Nephron (organoid): ENCODE data around the gene RUFY3.
"Not testable (repeated sequence)": the region's sequence is repeated elsewhere in the genome, so short reads cannot be mapped to it uniquely, and the experiment has no call there.

Experiments
- H3K27ac Mint-ChIP-seq, 3 experiments: 2 replicates each; pipeline ENCODE4 v1.8.0; 2020; ENCODE audit warnings: mixed read lengths in 3 of 3, mild to moderate bottlenecking in 2 of 3, moderate library complexity in 1 of 3
- H3K27me3 Mint-ChIP-seq: 2 replicates; pipeline ENCODE4 v1.8.0; 2021; ENCODE audit warnings: low read depth, mild to moderate bottlenecking, moderate library complexity, mixed read lengths
- H3K36me3 Mint-ChIP-seq: 2 replicates; pipeline ENCODE4 v1.8.0; 2020; ENCODE audit warnings: low read depth, mixed read lengths
- H3K4me1 Mint-ChIP-seq: 2 replicates; pipeline ENCODE4 v1.8.0; 2020; ENCODE audit warnings: mixed read lengths
- H3K4me3 Mint-ChIP-seq, 3 experiments: 2 replicates each; pipeline ENCODE4 v1.8.0; 2020; ENCODE audit warnings: mild to moderate bottlenecking in 3 of 3, mixed read lengths in 3 of 3, moderate library complexity in 2 of 3
- H3K9me3 Mint-ChIP-seq: 2 replicates; pipeline ENCODE4 v1.8.0; 2020; ENCODE audit warnings: mixed read lengths
- CTCF ChIP-seq, 3 experiments: fragments of 200-600 bp; sonication (generic); IDR thresholded peaks; one replicate each; pipeline ENCODE4 v1.5.0; 2021; ENCODE audit warnings: antibody characterized with exemption in 3 of 3; ENCODE audit not compliant: unreplicated experiment in 3 of 3

Gene RUFY3

GRCh38 chr4:70839589-70840093, 117.9 kb downstream of the RUFY3 start, which contains the start of gene GRSF1:
Gene GRSF1, minus strand, starts transcription at chr4:70839890. Its CDS starts 63 bp downstream, at chr4:70839827.
- Mint-ChIP-seq H3K4me1 (peaks cover 12% of the 10 kb centered on the region), H3K9me3 (no peaks in the 10 kb centered on the region), H3K36me3 (peaks cover 17% of the 10 kb centered on the region), H3K27me3 (peaks cover 3% of the 10 kb centered on the region), H3K27ac (peak within 1 kb of the TSS; percentile 90 to 99 (median 99)), H3K4me3 (peak within 1 kb of the TSS; percentile 96 to 99 (median 97))
- no peak for TF ChIP-seq CTCF (IDR thresholded peaks at IDR 0.05; ENCODE audit: unreplicated experiment in 3 of 3)

GRCh38 chr4:70840137-70840536, 118.4 kb downstream of the RUFY3 start:
- H3K27me3 Mint-ChIP-seq, H3K27ac Mint-ChIP-seq, H3K9me3 Mint-ChIP-seq: not testable (repeated sequence)
- Mint-ChIP-seq H3K4me1 (peaks cover 12% of the 10 kb centered on the region), H3K36me3 (peaks cover 12% of the 10 kb centered on the region), H3K4me3 (peak overlapping the region; percentile 75 to 84 (median 82))

GRCh38 chr4:70840631-70841030, 118.9 kb downstream of the RUFY3 start:
- Mint-ChIP-seq H3K4me1 (peaks cover 12% of the 10 kb centered on the region), H3K4me3 (peak overlapping the region in 2 of 3 experiments; percentile 62 to 82), H3K36me3 (peaks cover 10% of the 10 kb centered on the region)
- H3K9me3 Mint-ChIP-seq, H3K27me3 Mint-ChIP-seq, H3K27ac Mint-ChIP-seq: not testable (repeated sequence)

- Mint-ChIP-seq H3K36me3 (peaks cover 5% of the 10 kb centered on the region), H3K4me3 (peak overlapping the region; percentile 58 to 82 (median 78)), H3K27ac (peak overlapping the region; percentile 64 to 81 (median 68)), H3K4me1 (peaks cover 9% of the 10 kb centered on the region), H3K9me3 (no peaks in the 10 kb centered on the region), H3K27me3 (peaks cover 3% of the 10 kb centered on the region)
- no peak for TF ChIP-seq CTCF (IDR thresholded peaks at IDR 0.05; ENCODE audit: unreplicated experiment in 3 of 3)
These were observed 119.4 kb downstream of the RUFY3 start for GRCh38 chr4:70841211-70841610.

GRCh38 chr4:70841951-70842350, 120.2 kb downstream of the RUFY3 start:
- peaks cover 2% of the 10 kb centered on the region for H3K4me1 Mint-ChIP-seq
- H3K4me3 Mint-ChIP-seq: peak overlapping the region in 1 of 3 experiments; percentile 82
- H3K27me3 Mint-ChIP-seq: peaks cover 3% of the 10 kb centered on the region
- no peaks in the 10 kb centered on the region for H3K36me3 Mint-ChIP-seq
- TF ChIP-seq CTCF (IDR thresholded peaks at IDR 0.05; ENCODE audit: unreplicated experiment in 3 of 3): no peak
- peak overlapping the region in 2 of 3 experiments; percentile 64 to 68 for H3K27ac Mint-ChIP-seq
- H3K9me3 Mint-ChIP-seq: no peaks in the 10 kb centered on the region

GRCh38 chr4:70842761-70843435, 121.1 kb downstream of the RUFY3 start:
- H3K4me1 Mint-ChIP-seq: no peaks in the 10 kb centered on the region
- H3K27me3 Mint-ChIP-seq: peaks cover 3% of the 10 kb centered on the region
- H3K4me3 Mint-ChIP-seq: peak overlapping the region in 1 of 3 experiments; percentile 35
- no peak for TF ChIP-seq CTCF (IDR thresholded peaks at IDR 0.05; ENCODE audit: unreplicated experiment in 3 of 3)
- peak overlapping the region in 2 of 3 experiments; percentile 18 to 64 for H3K27ac Mint-ChIP-seq
- no peaks in the 10 kb centered on the region for H3K9me3 Mint-ChIP-seq
- no peaks in the 10 kb centered on the region for H3K36me3 Mint-ChIP-seq

GRCh38 chr4:70844180-70844579, 122.4 kb downstream of the RUFY3 start:
- no peaks in the 10 kb centered on the region for H3K9me3 Mint-ChIP-seq

More at GRCh38 chr4:70844180-70844579, 122.4 kb downstream of the RUFY3 start:
- no peak overlapping the region for H3K4me3 Mint-ChIP-seq
- TF ChIP-seq CTCF (IDR thresholded peaks at IDR 0.05; ENCODE audit: unreplicated experiment in 3 of 3): no peak
- H3K36me3 Mint-ChIP-seq: no peaks in the 10 kb centered on the region
- H3K27ac Mint-ChIP-seq: no peak overlapping the region
- no peaks in the 10 kb centered on the region for H3K27me3 Mint-ChIP-seq
- no peaks in the 10 kb centered on the region for H3K4me1 Mint-ChIP-seq
